NCI-H526 (cell line): ENCODE results near the gene GALR2.

Experiments used
- DNase-seq, 2 experiments: peaks; one replicate each; lab custom pipeline; 2025; lab: John Stamatoyannopoulos, UW

Gene GALR2

DNA sequence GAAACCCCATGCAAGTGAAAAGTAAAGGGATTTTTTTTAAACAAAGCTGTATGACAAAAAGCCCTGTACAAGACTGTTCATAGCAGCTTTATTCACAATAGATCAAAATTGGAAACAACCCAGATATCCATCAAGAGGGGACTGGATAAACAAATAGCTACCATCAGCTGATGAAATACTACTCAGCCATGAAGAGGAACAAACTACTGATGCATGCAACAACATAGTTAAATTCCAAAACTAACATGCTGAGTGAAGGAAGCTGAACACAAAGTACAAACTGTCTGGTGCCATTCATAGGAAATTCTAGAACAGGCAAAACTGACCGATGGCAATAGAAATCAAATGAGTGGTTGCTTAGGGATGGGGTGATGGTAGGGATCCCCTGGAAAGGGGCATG lies 51.3 kb downstream of the GALR2 start:
- DNase-seq: no peak
